DND-41 (cell line): ENCODE data around the gene IFNAR1.

Source experiments
- ATAC-seq: fragments of 200-7000 bp; cut with Tn5 transposase; 3 replicates; pipeline ENCODE4 v1.9.1; 2021; ENCODE audit warnings: low read depth; ENCODE audit not compliant: insufficient read depth
- DNase-seq: peaks from one replicate; pipeline ENCODE4 v3.0.0-alpha.2; 2020
- H2AFZ ChIP-seq: 2 replicates; pipeline ENCODE4 v1.6.0; 2012; ENCODE audit warnings: low read depth, low read length
- H3K27ac ChIP-seq: 2 replicates; pipeline ENCODE4 v1.5.1; 2012; ENCODE audit warnings: low read length, inconsistent platforms
- H3K27me3 ChIP-seq: fragments of 200-600 bp; sonication (generic); 2 replicates; pipeline ENCODE4 v1.6.0; 2012; ENCODE audit warnings: low read length, mild to moderate bottlenecking, inconsistent platforms; ENCODE audit not compliant: insufficient read depth, poor library complexity
- H3K36me3 ChIP-seq: 2 replicates; pipeline ENCODE4 v1.5.1; 2012; ENCODE audit warnings: low read length, inconsistent platforms; ENCODE audit not compliant: insufficient read depth
- H3K4me1 ChIP-seq: 2 replicates; pipeline ENCODE4 v1.5.1; 2012; ENCODE audit warnings: mild to moderate bottlenecking, low read length; ENCODE audit not compliant: insufficient read depth
- H3K4me2 ChIP-seq: 2 replicates; pipeline ENCODE4 v1.6.0; 2012; ENCODE audit warnings: mild to moderate bottlenecking, moderate library complexity, low read length, inconsistent platforms; ENCODE audit not compliant: insufficient read depth
- H3K4me3 ChIP-seq, 2 experiments: fragments of 200-600 bp in 1 of 2; shearing (Covaris generic) in 1 of 2; 2 replicates each; pipeline ENCODE4 v1.5.1; 2012 to 2016; ENCODE audit warnings: inconsistent platforms in 2 of 2, low read length in 2 of 2, mild to moderate bottlenecking in 2 of 2, low read depth in 1 of 2, moderate library complexity in 1 of 2
- H3K79me2 ChIP-seq: 2 replicates; pipeline ENCODE4 v1.6.0; 2012; ENCODE audit warnings: low read length, inconsistent platforms; ENCODE audit not compliant: insufficient read depth
- H3K9ac ChIP-seq: 2 replicates; pipeline ENCODE4 v1.6.0; 2012; ENCODE audit warnings: low read depth, mild to moderate bottlenecking, inconsistent platforms, low read length, moderate library complexity
- H3K9me3 ChIP-seq: 2 replicates; pipeline ENCODE4 v1.5.1; 2012; ENCODE audit warnings: low read length, moderate library complexity, mild to moderate bottlenecking, inconsistent platforms; ENCODE audit not compliant: insufficient read depth, severe bottlenecking
- H4K20me1 ChIP-seq: 2 replicates; pipeline ENCODE4 v1.6.0; 2012; ENCODE audit warnings: low read length; ENCODE audit not compliant: insufficient read depth
- CTCF ChIP-seq: IDR thresholded peaks from 2 replicates; pipeline ENCODE4 v1.5.1; 2012; ENCODE audit warnings: borderline replicate concordance, low read length, moderate library complexity, mild to moderate bottlenecking; ENCODE audit not compliant: poor library complexity, severe bottlenecking; ENCODE audit errors: extremely low read depth
- EZH2 ChIP-seq: IDR thresholded peaks from 3 replicates; pipeline ENCODE4 v1.6.1; 2012; ENCODE audit warnings: borderline replicate concordance, low read depth, mild to moderate bottlenecking, moderate library complexity, low read length, inconsistent platforms; ENCODE audit not compliant: severe bottlenecking

IFNAR1 gene

GRCh38 chr21:33308586-33309490 is 15.9 kb upstream of the IFNAR1 start:
- H3K4me1 ChIP-seq: peaks cover 64% of the 10 kb centered on the region
- H3K27me3 ChIP-seq: no peaks in the 10 kb centered on the region
- H3K79me2 ChIP-seq: no peaks in the 10 kb centered on the region
- ATAC-seq (peak; percentile 91), DNase-seq (peak; percentile 94)
- H3K9ac ChIP-seq: peak overlapping the region; percentile 33
- peak overlapping the region in 1 of 2 experiments; percentile 19; a peak in 2 of 4 replicates for H3K4me3 ChIP-seq
- H3K4me2 ChIP-seq: peak overlapping the region; percentile 50
- H3K36me3 ChIP-seq: no peaks in the 10 kb centered on the region
- H2AFZ ChIP-seq: peak overlapping the region; percentile 41; the same call in 1 of the 2 replicates
- TF ChIP-seq EZH2 (no peak), CTCF (peak; percentile 75)
- no peaks in the 10 kb centered on the region for H4K20me1 ChIP-seq
- peak overlapping the region; percentile 85 for H3K27ac ChIP-seq
- H3K9me3 ChIP-seq: no peaks in the 10 kb centered on the region

GRCh38 chr21:33309778-33310177 is 15.0 kb upstream of the IFNAR1 start:
- no peak for ATAC-seq
- TF ChIP-seq EZH2 (no peak), CTCF (no peak)
- H3K4me1 ChIP-seq: peaks cover 55% of the 10 kb centered on the region

GRCh38 chr21:33312121-33312520 is 12.6 kb upstream of the IFNAR1 start:
- Histone ChIP-seq H3K36me3 (no peaks in the 10 kb centered on the region), H3K27ac (no peak overlapping the region), H3K27me3 (no peaks in the 10 kb centered on the region), H3K4me2 (no peak overlapping the region), H2AFZ (no peak overlapping the region), H3K4me1 (peaks cover 33% of the 10 kb centered on the region), H3K9me3 (no peaks in the 10 kb centered on the region), H4K20me1 (no peaks in the 10 kb centered on the region), H3K9ac (no peak overlapping the region), H3K79me2 (no peaks in the 10 kb centered on the region), H3K4me3 (no peak overlapping the region)
- DNase-seq (no peak), ATAC-seq (no peak)
- no peak for TF ChIP-seq CTCF
- TF ChIP-seq EZH2: no peak

More at GRCh38 chr21:33309778-33310177, 15.0 kb upstream of the IFNAR1 start:
- Histone ChIP-seq H2AFZ (no peak overlapping the region), H3K9ac (peak overlapping the region; percentile 12; the same call in 1 of the 2 replicates), H4K20me1 (no peaks in the 10 kb centered on the region), H3K4me2 (peak overlapping the region; percentile 50), H3K4me3 (no peak overlapping the region), H3K36me3 (no peaks in the 10 kb centered on the region), H3K27me3 (no peaks in the 10 kb centered on the region), H3K27ac (peak overlapping the region; percentile 85), H3K9me3 (no peaks in the 10 kb centered on the region), H3K79me2 (no peaks in the 10 kb centered on the region)
- DNase-seq: peak; percentile 1
